ENCODE results near the gene PLPPR4. TPM values are rescaled to one million over a fixed set of nuclear protein-coding genes. Genes with fewer than 3 reads are reported as not detected.

The PLPPR4 gene
- total and polyA plus RNA-seq, 10 of the 15 experiments (the other 5 are each of a cell fraction or from before 2014, with no cell fraction given), result not detected

GRCh38 chr1:99230695-99231094 lies 33.6 kb upstream of the PLPPR4 start:
- Histone ChIP-seq H3K4me2 (ENCODE audit: control insufficient read depth, insufficient read depth) (no peak overlapping the region), H3K79me2 (ENCODE audit: control insufficient read depth, insufficient read depth, low read length) (no peaks in the 10 kb centered on the region), H3K9me3 (replicated peaks; ENCODE audit: control insufficient read depth, insufficient read depth, low read length) (no peaks in the 10 kb centered on the region), H4K20me1 (ENCODE audit: control insufficient read depth, insufficient read depth) (no peaks in the 10 kb centered on the region), H3K4me3 (no peak overlapping the region), H3K36me3 (ENCODE audit: control insufficient read depth in 2 of 2, insufficient read depth in 2 of 2, low read length in 1 of 2) (no peaks in the 10 kb centered on the region), H3K27ac (ENCODE audit: control insufficient read depth, insufficient read depth) (no peak overlapping the region), H2AFZ (ENCODE audit: control insufficient read depth, low read depth, low read length) (no peak overlapping the region), H3K4me1 (ENCODE audit: control insufficient read depth, insufficient read depth, low read length) (peaks cover 9% of the 10 kb centered on the region), H3K27me3 (replicated peaks in 1 of 2; ENCODE audit: control insufficient read depth in 2 of 2, insufficient read depth in 2 of 2, low read length in 1 of 2) (no peaks in the 10 kb centered on the region), H3K9ac (ENCODE audit: control insufficient read depth, insufficient read depth, low read length) (no peak overlapping the region)
- SMC1A ChIA-PET (ENCODE audit: uncharacterized antibody, unreplicated experiment), result no interaction called here
- no peak for DNase-seq (ENCODE audit: low read depth, low spot score)
- no peak for TF ChIP-seq RBBP5 (conservative IDR thresholded peaks at IDR 0.05)
- no peak for TF ChIP-seq EGR1 (IDR thresholded peaks at IDR 0.05; ENCODE audit: borderline replicate concordance in 1 of 2, low read depth in 2 of 2, low read length in 2 of 2)
- TF ChIP-seq DPF2 (IDR thresholded peaks at IDR 0.05), result no peak
- TF ChIP-seq HDAC6 (IDR thresholded peaks at IDR 0.05; ENCODE audit: unreplicated experiment), result no peak
- no peak for TF ChIP-seq BHLHE40 (IDR thresholded peaks at IDR 0.05; ENCODE audit: borderline replicate concordance in 1 of 2, low read depth in 2 of 2, low read length in 1 of 2)
- no peak for TF ChIP-seq TARDBP (IDR thresholded peaks at IDR 0.05; ENCODE audit: borderline replicate concordance)
- no peak for TF ChIP-seq MXI1 (IDR thresholded peaks at IDR 0.05; ENCODE audit: low read depth, low read length)
- TF ChIP-seq ZNF592 (IDR thresholded peaks at IDR 0.05), result no peak
- no peak for TF ChIP-seq LARP7 (IDR thresholded peaks at IDR 0.05)
- no peak for TF ChIP-seq EZH2 (IDR thresholded peaks at IDR 0.05; ENCODE audit: borderline replicate concordance, control insufficient read depth, low read depth, low read length)
- TF ChIP-seq CEBPZ (IDR thresholded peaks at IDR 0.05; ENCODE audit: low read depth, low read length), result no peak
- no peak for TF ChIP-seq SRF (IDR thresholded peaks at IDR 0.05; ENCODE audit: low read depth in 2 of 2, low read length in 2 of 2)
- no peak for TF ChIP-seq MEF2B (IDR thresholded peaks at IDR 0.05; ENCODE audit: partially characterized antibody, poor library complexity, severe bottlenecking)
- intact Hi-C loops (cut with micrococcal nuclease; ENCODE audit: unreplicated experiment), result no loop called here
- in situ Hi-C loops (cut with MboI), result no loop called here
- no peak for ATAC-seq
- FAIRE-seq, result no peak
- CTCF ChIA-PET, result no interaction called here
- POLR2A ChIA-PET, result no interaction called here
- RAD21 ChIA-PET (ENCODE audit: unreplicated experiment), result no interaction called here
- BruUV-seq (replicated peaks), result no TSS peak

Measured in GM12878 (cell line).